A549 (cell line): ENCODE measurements around the gene VPS41.

ENCODE experiments used
- CTCF ChIP-seq: fragments of >200 bp; sonication (Bioruptor Twin); formaldehyde crosslinking; IDR thresholded peaks from 3 replicates; pipeline ENCODE4 v1.5.1; 2016
- EP300 ChIP-seq, 2 experiments: fragments of >200 bp; sonication (Bioruptor Twin); formaldehyde crosslinking; IDR thresholded peaks; 2 replicates in 1 of 2; 3 replicates in 1 of 2; pipeline ENCODE4 v1.6.1; 2016 to 2017
- HDAC2 ChIP-seq: fragments of 200-600 bp; sonication (generic); IDR thresholded peaks from 2 replicates; pipeline ENCODE4 v1.6.1; 2016
- JUN ChIP-seq, 2 experiments: fragments of >200 bp; sonication (Bioruptor Twin); formaldehyde crosslinking; IDR thresholded peaks; 2 replicates in 1 of 2; 3 replicates in 1 of 2; pipeline ENCODE4 v1.6.1; 2016 to 2017
- KDM5A ChIP-seq: fragments of 200-600 bp; sonication (generic); IDR thresholded peaks from 2 replicates; pipeline ENCODE4 v1.6.1; 2016; ENCODE audit warnings: antibody characterized with exemption, mild to moderate bottlenecking
- MAFK ChIP-seq: fragments of 450-650 bp; IDR thresholded peaks from 2 replicates; pipeline ENCODE4 v1.6.1; 2014; ENCODE audit not compliant: partially characterized antibody
- MYC ChIP-seq: IDR thresholded peaks from 2 replicates; pipeline ENCODE4 v1.6.1; 2012; ENCODE audit warnings: mild to moderate bottlenecking, inconsistent platforms, low read length, improper control_type of control experiment, borderline replicate concordance
- POLR2A ChIP-seq: IDR thresholded peaks from 2 replicates; pipeline ENCODE4 v1.6.1; 2012; ENCODE audit warnings: mild to moderate bottlenecking, low read length
- RAD21 ChIP-seq, 2 experiments: fragments of >200 bp in 1 of 2; sonication (Bioruptor Twin) in 1 of 2; formaldehyde crosslinking in 1 of 2; IDR thresholded peaks in 1 of 2; conservative IDR thresholded peaks in 1 of 2; 2 replicates in 1 of 2; 3 replicates in 1 of 2; pipeline ENCODE4 v1.6.1; 2012 to 2018; ENCODE audit warnings: inconsistent platforms in 1 of 2
- TP53 ChIP-seq: fragments of 250-450 bp; sonication (Bioruptor Pico); IDR thresholded peaks from 2 replicates; pipeline ENCODE4 v1.5.0; 2021; ENCODE audit warnings: mild to moderate bottlenecking, moderate library complexity
- TF ChIP-seq, protein P1 (sequence below): fragments of 200-600 bp; sonication (generic); IDR thresholded peaks from 2 replicates; pipeline ENCODE4 v1.6.1; 2016; ENCODE audit warnings: antibody characterized with exemption, mild to moderate bottlenecking, moderate library complexity

DNA sequence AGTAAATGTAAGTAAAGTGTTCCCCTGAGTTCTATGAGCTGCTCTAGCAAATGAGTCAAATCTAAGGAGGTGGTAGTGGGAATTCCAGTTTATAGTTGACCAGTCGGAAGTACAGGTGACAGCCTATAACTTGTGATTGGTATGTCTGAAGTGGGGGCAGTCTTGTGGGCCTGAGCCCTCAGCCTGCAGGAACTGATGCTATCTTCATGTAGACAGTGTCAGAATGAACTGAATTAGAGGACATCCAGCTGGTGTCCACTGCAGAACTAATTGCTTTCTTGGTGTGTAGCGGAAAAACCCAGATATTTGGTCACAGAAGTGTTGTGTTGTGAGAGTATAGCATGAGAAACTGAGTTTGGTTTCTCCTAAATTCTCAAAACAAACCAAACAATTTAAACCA, 150.0 kb downstream of the VPS41 start:
- TF ChIP-seq MYC (no peak), CTCF (no peak), KDM5A (no peak), POLR2A (no peak), TP53 (CRISPR knock-in tag) (no peak), MAFK (no peak), RAD21 (conservative IDR thresholded peaks at IDR 0.05 in 1 of 2, IDR thresholded peaks at IDR 0.05 in 1 of 2) (no peak), JUN (IDR thresholded peaks at IDR 0.05) (no peak), EP300 (IDR thresholded peaks at IDR 0.05) (no peak), HDAC2 (no peak)
- TF ChIP-seq, protein P1, sequence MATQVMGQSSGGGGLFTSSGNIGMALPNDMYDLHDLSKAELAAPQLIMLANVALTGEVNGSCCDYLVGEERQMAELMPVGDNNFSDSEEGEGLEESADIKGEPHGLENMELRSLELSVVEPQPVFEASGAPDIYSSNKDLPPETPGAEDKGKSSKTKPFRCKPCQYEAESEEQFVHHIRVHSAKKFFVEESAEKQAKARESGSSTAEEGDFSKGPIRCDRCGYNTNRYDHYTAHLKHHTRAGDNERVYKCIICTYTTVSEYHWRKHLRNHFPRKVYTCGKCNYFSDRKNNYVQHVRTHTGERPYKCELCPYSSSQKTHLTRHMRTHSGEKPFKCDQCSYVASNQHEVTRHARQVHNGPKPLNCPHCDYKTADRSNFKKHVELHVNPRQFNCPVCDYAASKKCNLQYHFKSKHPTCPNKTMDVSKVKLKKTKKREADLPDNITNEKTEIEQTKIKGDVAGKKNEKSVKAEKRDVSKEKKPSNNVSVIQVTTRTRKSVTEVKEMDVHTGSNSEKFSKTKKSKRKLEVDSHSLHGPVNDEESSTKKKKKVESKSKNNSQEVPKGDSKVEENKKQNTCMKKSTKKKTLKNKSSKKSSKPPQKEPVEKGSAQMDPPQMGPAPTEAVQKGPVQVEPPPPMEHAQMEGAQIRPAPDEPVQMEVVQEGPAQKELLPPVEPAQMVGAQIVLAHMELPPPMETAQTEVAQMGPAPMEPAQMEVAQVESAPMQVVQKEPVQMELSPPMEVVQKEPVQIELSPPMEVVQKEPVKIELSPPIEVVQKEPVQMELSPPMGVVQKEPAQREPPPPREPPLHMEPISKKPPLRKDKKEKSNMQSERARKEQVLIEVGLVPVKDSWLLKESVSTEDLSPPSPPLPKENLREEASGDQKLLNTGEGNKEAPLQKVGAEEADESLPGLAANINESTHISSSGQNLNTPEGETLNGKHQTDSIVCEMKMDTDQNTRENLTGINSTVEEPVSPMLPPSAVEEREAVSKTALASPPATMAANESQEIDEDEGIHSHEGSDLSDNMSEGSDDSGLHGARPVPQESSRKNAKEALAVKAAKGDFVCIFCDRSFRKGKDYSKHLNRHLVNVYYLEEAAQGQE, result no peak
